ENCODE measurements around the gene REEP5. TPM values are rescaled to one million over a fixed set of nuclear protein-coding genes. Genes with fewer than 3 reads are reported as not detected.

Gene REEP5
- total RNA-seq, 1 donor from 2014 or later, result 64.0 TPM

- no peak for TF ChIP-seq CTCF (conservative IDR thresholded peaks at IDR 0.05; ENCODE audit: low read depth, low read length)
- no peak overlapping the region for H3K4me3 ChIP-seq (ENCODE audit: low read depth, low read length)
Measured at GRCh38 chr5:112933105-112933504, 11.1 kb upstream of the REEP5 start.

GRCh38 chr5:112931473-112931872, 9.4 kb upstream of the REEP5 start:
- no peak for DNase-seq (ENCODE audit: low read depth)
- H3K4me3 ChIP-seq (ENCODE audit: low read depth, low read length), result no peak overlapping the region
- TF ChIP-seq CTCF (conservative IDR thresholded peaks at IDR 0.05; ENCODE audit: low read depth, low read length), result no peak

More at GRCh38 chr5:112933105-112933504, 11.1 kb upstream of the REEP5 start:
- no peak for DNase-seq (ENCODE audit: low read depth)

- TF ChIP-seq CTCF (conservative IDR thresholded peaks at IDR 0.05; ENCODE audit: low read depth, low read length), result no peak
- no peak for DNase-seq (ENCODE audit: low read depth)
- H3K4me3 ChIP-seq (ENCODE audit: low read depth, low read length), result no peak overlapping the region
Measured at GRCh38 chr5:112930082-112930344, 8.0 kb upstream of the REEP5 start.

GRCh38 chr5:112929336-112930081, 7.5 kb upstream of the REEP5 start:
- TF ChIP-seq CTCF (conservative IDR thresholded peaks at IDR 0.05; ENCODE audit: low read depth, low read length), result no peak
- no peak for DNase-seq (ENCODE audit: low read depth)

GRCh38 chr5:112923988-112924387, 2.0 kb upstream of the REEP5 start:
- DNase-seq (ENCODE audit: low read depth), result no peak
- no peak overlapping the region for H3K4me3 ChIP-seq (ENCODE audit: low read depth, low read length)
- TF ChIP-seq CTCF (conservative IDR thresholded peaks at IDR 0.05; ENCODE audit: low read depth, low read length), result no peak

More at GRCh38 chr5:112929336-112930081, 7.5 kb upstream of the REEP5 start:
- H3K4me3 ChIP-seq (ENCODE audit: low read depth, low read length), result no peak overlapping the region

- H3K4me3 ChIP-seq (ENCODE audit: low read depth, low read length), result no peak overlapping the region
- DNase-seq (ENCODE audit: low read depth), result no peak
- TF ChIP-seq CTCF (conservative IDR thresholded peaks at IDR 0.05; ENCODE audit: low read depth, low read length), result no peak
Measured at GRCh38 chr5:112923148-112923917, 1.3 kb upstream of the REEP5 start.
